Panc1 (cell line): ENCODE data around the gene ZNF174. TPM values are rescaled to one million over a fixed set of nuclear protein-coding genes. Genes with fewer than 3 reads are reported as not detected.

Experiments used
- ATAC-seq: fragments of 200-7000 bp; cut with Tn5 transposase; 2 replicates; pipeline ENCODE4 v1.9.1; 2020; ENCODE audit warnings: mild to moderate bottlenecking, moderate library complexity
- BruUV-seq: library from RNA; stranded (reverse); fragments of 400-500 nt; replicated peaks from 2 replicates; lab custom pipeline; 2021; lab: Mats Ljungman, UMichigan
- CTCF ChIA-PET: fragments of 300-600 bp; sonication (Branson Sonifier 250); formaldehyde crosslinking; loops from one replicate; lab custom pipeline; 2022; ENCODE audit warnings: antibody characterized with exemption; lab: Charles Lee
- POLR2A ChIA-PET: fragments of 300-600 bp; sonication (Branson Sonifier 250); formaldehyde crosslinking; loops from one replicate; lab custom pipeline; 2022; ENCODE audit warnings: antibody characterized with exemption; lab: Charles Lee
- DNase-seq: peaks from one replicate; pipeline ENCODE4 v3.0.0-alpha.2; 2010; ENCODE audit warnings: low read depth, low spot score
- H3K27ac ChIP-seq: 2 replicates; pipeline ENCODE4 v1.5.1; 2011; ENCODE audit warnings: mild to moderate bottlenecking, low read length, inconsistent platforms
- H3K27me3 ChIP-seq: fragments of 200-500 bp; sonication (Bioruptor generic); 2 replicates; pipeline ENCODE4 v1.6.0; 2014; ENCODE audit warnings: low read length, inconsistent platforms; ENCODE audit not compliant: control insufficient read depth, insufficient read depth
- H3K36me3 ChIP-seq: fragments of 200-500 bp; sonication (Bioruptor generic); 2 replicates; pipeline ENCODE4 v1.5.1; 2014; ENCODE audit warnings: inconsistent platforms, mild to moderate bottlenecking, low read length, moderate library complexity; ENCODE audit not compliant: control insufficient read depth, insufficient read depth
- H3K4me1 ChIP-seq: 2 replicates; pipeline ENCODE4 v1.5.1; 2011; ENCODE audit warnings: inconsistent platforms, mild to moderate bottlenecking, low read length, moderate library complexity; ENCODE audit not compliant: control insufficient read depth, insufficient read depth
- H3K4me3 ChIP-seq, 2 experiments: 2 replicates each; pipeline ENCODE4 v1.5.1; 2011 to 2012; ENCODE audit warnings: low read depth in 2 of 2, low read length in 2 of 2, mild to moderate bottlenecking in 2 of 2, inconsistent platforms in 1 of 2, moderate library complexity in 1 of 2
- H3K9me3 ChIP-seq: fragments of 200-500 bp; sonication (Bioruptor generic); 2 replicates; pipeline ENCODE4 v1.5.1; 2014; ENCODE audit warnings: low read depth, mild to moderate bottlenecking, inconsistent platforms, low read length, moderate library complexity; ENCODE audit not compliant: control insufficient read depth, insufficient read depth
- POLR2AphosphoS5 ChIP-seq: IDR thresholded peaks from 2 replicates; pipeline ENCODE4 v1.6.1; 2012; ENCODE audit warnings: mild to moderate bottlenecking, low read depth, low read length, moderate library complexity
- SIN3A ChIP-seq: IDR thresholded peaks from 2 replicates; pipeline ENCODE4 v1.6.1; 2012; ENCODE audit warnings: low read depth, mild to moderate bottlenecking, low read length, moderate library complexity, borderline replicate concordance; ENCODE audit not compliant: insufficient read depth
- TCF7L2 ChIP-seq: IDR thresholded peaks from 2 replicates; pipeline ENCODE4 v1.6.1; 2011; ENCODE audit warnings: mild to moderate bottlenecking, low read depth, low read length, inconsistent platforms
- in situ Hi-C: cut with HindIII; loops from 2 replicates; pipeline ENCODE4 v1.10.0; 2016; ENCODE audit warnings: low sequenced_read_pairs, low pct_unique_long_range_greater_than_20kb
- intact Hi-C: fragments of 100-400 bp; cut with micrococcal nuclease; formaldehyde crosslinking; loops from one replicate; pipeline ENCODE4 v1.10.0; 2022; ENCODE audit not compliant: unreplicated experiment
- total RNA-seq: library from RNA; stranded (reverse); gene quantifications from one replicate; pipeline ENCODE4 v1.2.1, GENCODE V29; 2021; ENCODE audit not compliant: unreplicated experiment
- TF ChIP-seq, protein P1 (sequence below), 2 experiments: IDR thresholded peaks; 2 replicates each; pipeline ENCODE4 v1.6.1; 2011 to 2012; ENCODE audit warnings: low read depth in 2 of 2, control low read depth in 1 of 2, low read length in 1 of 2, mild to moderate bottlenecking in 1 of 2, moderate library complexity in 1 of 2; ENCODE audit not compliant: insufficient read depth in 1 of 2
- TF ChIP-seq, protein P2 (sequence below): fragments of 450-650 bp; IDR thresholded peaks from 2 replicates; pipeline ENCODE4 v1.5.1; 2017; ENCODE audit warnings: mild to moderate bottlenecking

ZNF174 gene
- total RNA-seq, 1 experiment from 2014 or later, result 14.4 TPM

DNA sequence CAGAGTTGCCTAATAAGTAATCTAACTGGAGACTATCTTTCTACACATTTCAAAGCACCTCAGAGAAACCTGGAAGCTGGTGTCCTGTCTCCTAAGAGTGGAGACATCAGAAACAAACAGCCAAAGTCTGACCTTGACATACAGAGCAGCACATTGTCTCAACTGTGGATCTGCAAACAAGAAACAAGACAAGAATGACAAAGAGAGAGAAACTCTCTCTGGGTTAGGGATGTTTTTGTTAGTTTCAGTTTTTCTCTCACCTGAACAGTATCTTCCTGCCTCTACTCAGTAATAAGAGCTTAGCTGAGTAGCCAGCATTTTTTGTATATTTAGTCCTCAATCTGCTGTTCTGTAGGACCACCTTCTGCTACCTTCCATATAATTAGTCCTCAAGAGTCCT is 33.4 kb downstream of the ZNF174 start:
- ATAC-seq, result no peak
- H3K9me3 ChIP-seq, result no peaks in the 10 kb centered on the region
- H3K4me3 ChIP-seq, result no peak overlapping the region
- in situ Hi-C loops, result no loop called here
- peaks cover 4% of the 10 kb centered on the region; the same call in 1 of the 2 replicates for H3K36me3 ChIP-seq
- H3K27ac ChIP-seq, result no peak overlapping the region
- ChIA-PET CTCF (no interaction called here), POLR2A (no interaction called here)
- no peaks in the 10 kb centered on the region for H3K4me1 ChIP-seq
- no TSS peak for BruUV-seq
- intact Hi-C loops, result no loop called here
- H3K27me3 ChIP-seq, result no peaks in the 10 kb centered on the region
- TF ChIP-seq TCF7L2 (no peak), POLR2AphosphoS5 (no peak), SIN3A (no peak)
- TF ChIP-seq, protein P1, sequence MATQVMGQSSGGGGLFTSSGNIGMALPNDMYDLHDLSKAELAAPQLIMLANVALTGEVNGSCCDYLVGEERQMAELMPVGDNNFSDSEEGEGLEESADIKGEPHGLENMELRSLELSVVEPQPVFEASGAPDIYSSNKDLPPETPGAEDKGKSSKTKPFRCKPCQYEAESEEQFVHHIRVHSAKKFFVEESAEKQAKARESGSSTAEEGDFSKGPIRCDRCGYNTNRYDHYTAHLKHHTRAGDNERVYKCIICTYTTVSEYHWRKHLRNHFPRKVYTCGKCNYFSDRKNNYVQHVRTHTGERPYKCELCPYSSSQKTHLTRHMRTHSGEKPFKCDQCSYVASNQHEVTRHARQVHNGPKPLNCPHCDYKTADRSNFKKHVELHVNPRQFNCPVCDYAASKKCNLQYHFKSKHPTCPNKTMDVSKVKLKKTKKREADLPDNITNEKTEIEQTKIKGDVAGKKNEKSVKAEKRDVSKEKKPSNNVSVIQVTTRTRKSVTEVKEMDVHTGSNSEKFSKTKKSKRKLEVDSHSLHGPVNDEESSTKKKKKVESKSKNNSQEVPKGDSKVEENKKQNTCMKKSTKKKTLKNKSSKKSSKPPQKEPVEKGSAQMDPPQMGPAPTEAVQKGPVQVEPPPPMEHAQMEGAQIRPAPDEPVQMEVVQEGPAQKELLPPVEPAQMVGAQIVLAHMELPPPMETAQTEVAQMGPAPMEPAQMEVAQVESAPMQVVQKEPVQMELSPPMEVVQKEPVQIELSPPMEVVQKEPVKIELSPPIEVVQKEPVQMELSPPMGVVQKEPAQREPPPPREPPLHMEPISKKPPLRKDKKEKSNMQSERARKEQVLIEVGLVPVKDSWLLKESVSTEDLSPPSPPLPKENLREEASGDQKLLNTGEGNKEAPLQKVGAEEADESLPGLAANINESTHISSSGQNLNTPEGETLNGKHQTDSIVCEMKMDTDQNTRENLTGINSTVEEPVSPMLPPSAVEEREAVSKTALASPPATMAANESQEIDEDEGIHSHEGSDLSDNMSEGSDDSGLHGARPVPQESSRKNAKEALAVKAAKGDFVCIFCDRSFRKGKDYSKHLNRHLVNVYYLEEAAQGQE (IDR thresholded peaks at IDR 0.05; ENCODE audit: insufficient read depth in 1 of 2, low read depth in 2 of 2, low read length in 1 of 2), result no peak
- TF ChIP-seq, protein P2, sequence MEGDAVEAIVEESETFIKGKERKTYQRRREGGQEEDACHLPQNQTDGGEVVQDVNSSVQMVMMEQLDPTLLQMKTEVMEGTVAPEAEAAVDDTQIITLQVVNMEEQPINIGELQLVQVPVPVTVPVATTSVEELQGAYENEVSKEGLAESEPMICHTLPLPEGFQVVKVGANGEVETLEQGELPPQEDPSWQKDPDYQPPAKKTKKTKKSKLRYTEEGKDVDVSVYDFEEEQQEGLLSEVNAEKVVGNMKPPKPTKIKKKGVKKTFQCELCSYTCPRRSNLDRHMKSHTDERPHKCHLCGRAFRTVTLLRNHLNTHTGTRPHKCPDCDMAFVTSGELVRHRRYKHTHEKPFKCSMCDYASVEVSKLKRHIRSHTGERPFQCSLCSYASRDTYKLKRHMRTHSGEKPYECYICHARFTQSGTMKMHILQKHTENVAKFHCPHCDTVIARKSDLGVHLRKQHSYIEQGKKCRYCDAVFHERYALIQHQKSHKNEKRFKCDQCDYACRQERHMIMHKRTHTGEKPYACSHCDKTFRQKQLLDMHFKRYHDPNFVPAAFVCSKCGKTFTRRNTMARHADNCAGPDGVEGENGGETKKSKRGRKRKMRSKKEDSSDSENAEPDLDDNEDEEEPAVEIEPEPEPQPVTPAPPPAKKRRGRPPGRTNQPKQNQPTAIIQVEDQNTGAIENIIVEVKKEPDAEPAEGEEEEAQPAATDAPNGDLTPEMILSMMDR, result no peak
- no peak for DNase-seq

DNA sequence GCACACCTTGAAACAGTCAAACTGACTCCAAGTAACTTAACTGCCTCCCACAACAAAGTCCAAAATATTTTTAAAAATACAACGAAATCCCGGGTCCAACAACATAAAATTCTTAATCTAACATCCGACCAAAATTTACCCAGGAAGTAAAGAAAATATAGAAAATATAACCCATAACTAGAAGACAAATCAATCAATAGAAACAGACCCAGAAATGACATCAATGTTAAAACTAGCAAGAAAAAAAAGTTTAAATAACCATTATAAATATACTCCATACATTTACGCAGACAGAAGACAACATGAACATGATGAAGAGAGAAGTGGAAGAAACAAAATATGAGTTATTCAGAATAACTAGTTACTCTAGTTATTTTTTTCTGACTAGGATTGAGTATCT is 38.6 kb downstream of the ZNF174 start:
- in situ Hi-C loops, result no loop called here
- H3K27ac ChIP-seq, result no peak overlapping the region
- no peaks in the 10 kb centered on the region for H3K4me1 ChIP-seq
- DNase-seq (no peak), ATAC-seq (no peak)
- H3K36me3 ChIP-seq, result peaks cover 4% of the 10 kb centered on the region; the same call in 1 of the 2 replicates
- ChIA-PET POLR2A (no interaction called here), CTCF (no interaction called here)
- peaks cover 4% of the 10 kb centered on the region; the same call in 1 of the 2 replicates for H3K9me3 ChIP-seq
- no peaks in the 10 kb centered on the region for H3K27me3 ChIP-seq
- intact Hi-C loops, result no loop called here
- TF ChIP-seq, protein P1 (IDR thresholded peaks at IDR 0.05; ENCODE audit: insufficient read depth in 1 of 2, low read depth in 2 of 2, low read length in 1 of 2), result no peak
- TF ChIP-seq POLR2AphosphoS5, result no peak
- no peak for TF ChIP-seq SIN3A
- TF ChIP-seq TCF7L2, result no peak
- TF ChIP-seq, protein P2, result no peak
- no peak overlapping the region for H3K4me3 ChIP-seq
- no TSS peak for BruUV-seq
